Sigmoid colon (tissue), 3 donors: Measurements from ENCODE around the gene B4GALT6.

Source experiments
- CTCF ChIP-seq, 4 experiments: fragments of 450-650 bp in 3 of 4; fragments of 200-600 bp in 1 of 4; IDR thresholded peaks; one replicate each; pipeline ENCODE4 v1.5.1; 2016 to 2019; ENCODE audit warnings: antibody characterized with exemption in 4 of 4, mild to moderate bottlenecking in 3 of 4, moderate library complexity in 2 of 4
- POLR2A ChIP-seq, 2 donors: fragments of 450-650 bp; IDR thresholded peaks; one replicate each; pipeline ENCODE4 v1.6.1; 2016; ENCODE audit warnings: antibody characterized with exemption in 2 of 2, mild to moderate bottlenecking in 2 of 2, moderate library complexity in 2 of 2

GRCh38 chr18:31666055-31666454 is 18.3 kb downstream of the B4GALT6 start:
- TF ChIP-seq CTCF (IDR thresholded peaks at IDR 0.05) (no peak), POLR2A (IDR thresholded peaks at IDR 0.05) (no peak)
